GM19463 (cell line): ENCODE measurements around the gene ATP8A1.
"Not testable (repeated sequence)": the region's sequence is repeated elsewhere in the genome, so short reads cannot be mapped to it uniquely, and the experiment has no call there.

Experiments
- ATAC-seq: cut with Tn5 transposase; IDR thresholded peaks from one replicate; pipeline ENCODE4 v1.9.1; 2021; ENCODE audit warnings: mild to moderate bottlenecking, moderate library complexity; ENCODE audit not compliant: unreplicated experiment

ATP8A1 gene

DNA sequence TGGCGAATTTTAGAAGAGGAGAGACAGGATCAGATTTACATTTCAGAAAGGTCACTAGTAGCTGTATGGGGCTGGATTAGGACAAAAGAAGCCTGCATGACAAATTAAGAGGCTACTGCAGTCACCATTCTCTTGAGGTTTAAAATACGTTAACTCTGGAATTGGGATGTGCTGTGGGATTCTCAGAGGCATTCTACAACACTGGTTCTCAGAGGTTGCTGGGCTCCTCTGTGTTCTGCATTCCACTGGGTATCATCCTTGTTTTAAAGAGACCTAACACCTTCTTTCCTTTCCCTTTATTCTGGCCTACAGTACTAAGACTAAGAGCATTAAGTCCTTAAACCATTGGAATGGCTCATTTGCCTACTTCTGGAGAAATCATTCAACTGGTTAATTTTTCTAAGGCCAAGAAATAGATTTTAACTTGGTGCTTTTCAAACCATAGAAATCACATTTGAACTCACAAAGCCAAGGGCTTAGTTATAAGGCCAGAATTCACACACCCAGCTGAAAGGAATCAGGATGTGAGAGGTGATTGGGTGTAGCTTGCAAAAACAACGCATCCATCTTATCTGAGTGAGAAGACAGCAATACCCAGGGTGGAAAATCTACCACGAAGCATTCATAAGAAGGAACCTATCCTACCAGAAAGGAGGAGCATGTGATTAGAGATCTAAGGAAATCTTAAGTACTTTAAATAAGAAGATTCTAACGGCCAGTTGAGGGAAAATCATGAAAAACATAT lies 143.0 kb downstream of the ATP8A1 start:
- no peak for ATAC-seq

DNA sequence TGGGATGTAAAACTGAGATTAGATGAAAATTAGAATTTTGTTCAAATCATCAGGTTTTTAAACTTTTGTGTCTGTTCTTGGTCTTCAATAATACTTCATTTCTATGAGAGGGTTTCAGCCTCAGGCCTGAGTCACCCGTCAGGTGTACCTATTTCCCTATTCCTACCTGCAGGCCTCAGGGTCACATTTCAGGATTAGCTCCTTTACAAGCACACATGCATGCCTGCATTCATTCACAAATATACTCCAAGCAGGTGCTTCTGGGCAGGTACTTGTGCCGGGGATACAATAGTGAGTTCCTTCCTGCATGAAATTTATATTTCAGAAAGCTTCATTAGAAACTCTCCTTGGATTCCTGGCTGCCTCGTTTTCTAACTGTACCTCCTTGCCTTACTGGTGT lies 144.7 kb downstream of the ATP8A1 start:
- no peak for ATAC-seq

- ATAC-seq = no peak
These were observed 146.7 kb downstream of the ATP8A1 start for GRCh38 chr4:42510225-42510624.

DNA sequence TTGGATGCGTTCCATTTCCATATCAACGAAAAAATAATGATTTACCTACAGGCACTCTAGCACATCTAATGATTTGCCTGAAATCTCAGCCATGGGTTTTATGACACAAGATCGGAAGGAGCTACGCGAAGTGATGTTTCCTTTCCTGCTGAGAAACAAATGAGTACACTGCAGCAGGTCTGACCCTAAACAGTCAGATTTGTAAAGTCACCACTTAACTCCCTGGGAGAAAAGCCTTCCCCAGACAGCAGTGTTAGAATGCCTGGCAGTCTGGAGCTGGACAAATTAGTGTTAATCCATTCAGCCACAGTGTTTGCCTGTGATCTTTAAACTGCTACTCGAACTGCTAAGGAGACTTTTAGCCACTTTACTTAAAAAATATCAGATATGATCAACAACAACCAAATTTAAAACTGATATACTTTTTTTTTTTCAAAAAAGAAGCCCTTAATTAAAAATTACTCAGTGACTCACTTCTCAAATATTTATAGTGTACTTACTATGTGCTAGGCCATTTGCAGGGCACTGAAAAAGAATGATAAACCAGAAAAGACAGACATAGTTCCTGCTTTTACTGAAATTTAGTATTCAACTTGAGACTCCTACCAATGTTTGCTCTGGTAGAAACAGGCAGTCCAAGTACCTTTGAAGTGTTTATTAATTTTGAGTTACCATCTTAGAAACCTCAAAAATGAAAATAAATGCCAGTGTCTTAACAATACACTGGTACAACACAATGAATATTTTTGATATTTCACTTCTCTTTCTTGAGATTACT lies 155.1 kb downstream of the ATP8A1 start:
- no peak for ATAC-seq

GRCh38 chr4:42498040-42498439 lies 158.9 kb downstream of the ATP8A1 start:
- ATAC-seq = no peak

GRCh38 chr4:42497142-42497910 lies 159.6 kb downstream of the ATP8A1 start:
- no peak for ATAC-seq

- no peak for ATAC-seq
These were observed 163.9 kb downstream of the ATP8A1 start for GRCh38 chr4:42492962-42493361.

- ATAC-seq = peak; percentile 29
These were observed 166.9 kb downstream of the ATP8A1 start for GRCh38 chr4:42490015-42490414.

DNA sequence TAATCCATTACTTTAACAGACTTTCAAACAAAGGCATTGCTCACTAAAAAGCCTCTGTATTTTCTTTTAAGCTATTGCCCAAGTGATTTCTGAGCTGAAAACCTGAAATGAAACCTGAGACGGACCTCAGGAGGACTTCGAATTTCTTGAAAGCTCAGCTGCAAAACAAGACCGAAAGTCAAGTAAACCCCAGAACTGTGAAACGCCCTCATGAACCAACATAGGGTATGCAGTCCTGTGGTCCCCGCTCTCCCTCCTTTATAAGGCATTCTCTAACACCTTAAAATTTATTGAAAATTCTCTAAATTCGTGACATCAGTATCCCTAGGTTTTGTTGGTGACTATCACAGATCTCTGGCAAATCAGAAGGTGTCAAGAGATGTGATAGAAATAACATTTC lies 167.8 kb downstream of the ATP8A1 start:
- ATAC-seq = peak; percentile 72

DNA sequence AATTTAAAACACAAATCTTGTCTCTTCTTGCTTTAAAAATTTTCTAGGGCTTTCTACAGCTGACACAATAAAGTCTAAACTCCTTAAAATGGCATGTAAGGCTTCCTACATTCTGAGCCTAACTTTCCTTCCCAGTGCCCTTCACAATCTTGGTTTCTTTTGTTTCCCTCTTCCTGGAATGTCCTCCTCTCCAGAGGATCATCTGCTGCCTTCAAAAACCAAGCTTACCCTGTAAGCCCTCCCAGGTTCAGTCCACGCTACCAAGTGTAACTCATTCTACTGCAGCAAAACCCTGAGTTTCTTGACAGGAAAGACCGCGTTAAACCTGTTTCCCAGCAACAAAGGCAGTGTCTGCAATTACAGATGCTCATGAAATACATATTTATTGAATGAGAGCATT lies 168.4 kb downstream of the ATP8A1 start:
- ATAC-seq = no peak

GRCh38 chr4:42488114-42488513 lies 168.8 kb downstream of the ATP8A1 start:
- peak; percentile 70 for ATAC-seq

GRCh38 chr4:42487230-42487629 lies 169.7 kb downstream of the ATP8A1 start:
- no peak for ATAC-seq

- ATAC-seq = not testable (repeated sequence)
These were observed 170.7 kb downstream of the ATP8A1 start for GRCh38 chr4:42486156-42486555.

DNA sequence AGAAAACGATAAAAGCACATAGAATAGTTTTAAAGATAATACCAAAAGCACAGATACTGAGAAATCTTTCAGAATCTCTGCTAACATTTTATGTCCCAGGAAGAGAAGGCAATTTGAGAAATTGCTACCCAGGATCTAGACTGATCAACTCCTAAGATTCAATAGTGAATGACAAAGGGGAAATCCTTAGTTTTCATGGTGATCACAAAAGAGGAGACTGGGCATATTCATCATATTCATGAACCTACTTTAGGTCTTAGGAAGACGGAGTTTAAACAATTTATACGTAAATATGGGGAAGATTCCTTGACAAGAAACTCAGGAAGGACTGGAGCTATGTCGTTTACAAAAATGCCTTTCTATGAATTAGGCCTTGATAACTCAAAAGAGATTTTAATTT lies 172.3 kb downstream of the ATP8A1 start:
- ATAC-seq = no peak

DNA sequence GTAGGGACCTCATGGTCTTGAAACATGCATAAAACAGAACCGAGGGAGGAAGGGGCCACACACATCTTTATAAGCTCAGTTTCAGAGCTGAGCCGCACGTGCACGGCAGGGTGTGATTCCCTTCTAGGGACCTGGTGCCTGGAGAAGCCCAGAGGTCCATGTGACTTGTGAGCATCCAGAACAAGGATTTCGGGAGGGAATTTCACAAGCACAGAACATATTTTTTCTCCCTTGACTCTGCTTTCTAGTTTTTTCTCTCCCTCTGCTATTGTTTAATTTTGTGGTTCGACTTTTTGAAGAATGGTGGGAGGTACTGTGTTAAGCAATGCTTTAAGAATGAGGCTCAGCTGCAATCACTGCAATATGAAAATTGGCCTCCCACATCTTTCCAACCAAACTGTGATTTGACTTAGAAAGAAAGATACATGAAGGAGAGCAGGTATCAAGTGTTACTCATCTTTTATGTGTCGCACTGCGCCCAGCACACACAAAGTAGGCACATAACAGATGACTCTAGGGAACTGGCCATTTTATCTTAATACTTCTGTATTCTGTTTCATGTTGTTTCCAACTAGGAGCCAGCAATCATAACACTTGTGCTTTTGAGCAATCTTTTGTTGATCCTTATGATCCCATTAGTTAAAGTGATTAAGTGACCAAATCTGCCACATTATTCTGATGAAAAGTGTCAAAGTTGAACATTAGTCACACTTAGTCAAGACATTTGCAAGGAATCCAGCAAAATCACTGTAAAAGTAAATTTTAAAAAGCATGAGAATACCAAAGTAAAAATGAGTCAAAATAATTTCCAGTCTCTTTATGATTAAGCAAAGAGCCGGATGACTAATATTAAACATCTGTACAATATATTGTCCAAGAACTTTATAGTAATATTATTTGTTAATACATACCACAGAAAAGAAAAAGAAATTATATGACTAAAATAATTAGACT lies 173.2 kb downstream of the ATP8A1 start:
- no peak for ATAC-seq

DNA sequence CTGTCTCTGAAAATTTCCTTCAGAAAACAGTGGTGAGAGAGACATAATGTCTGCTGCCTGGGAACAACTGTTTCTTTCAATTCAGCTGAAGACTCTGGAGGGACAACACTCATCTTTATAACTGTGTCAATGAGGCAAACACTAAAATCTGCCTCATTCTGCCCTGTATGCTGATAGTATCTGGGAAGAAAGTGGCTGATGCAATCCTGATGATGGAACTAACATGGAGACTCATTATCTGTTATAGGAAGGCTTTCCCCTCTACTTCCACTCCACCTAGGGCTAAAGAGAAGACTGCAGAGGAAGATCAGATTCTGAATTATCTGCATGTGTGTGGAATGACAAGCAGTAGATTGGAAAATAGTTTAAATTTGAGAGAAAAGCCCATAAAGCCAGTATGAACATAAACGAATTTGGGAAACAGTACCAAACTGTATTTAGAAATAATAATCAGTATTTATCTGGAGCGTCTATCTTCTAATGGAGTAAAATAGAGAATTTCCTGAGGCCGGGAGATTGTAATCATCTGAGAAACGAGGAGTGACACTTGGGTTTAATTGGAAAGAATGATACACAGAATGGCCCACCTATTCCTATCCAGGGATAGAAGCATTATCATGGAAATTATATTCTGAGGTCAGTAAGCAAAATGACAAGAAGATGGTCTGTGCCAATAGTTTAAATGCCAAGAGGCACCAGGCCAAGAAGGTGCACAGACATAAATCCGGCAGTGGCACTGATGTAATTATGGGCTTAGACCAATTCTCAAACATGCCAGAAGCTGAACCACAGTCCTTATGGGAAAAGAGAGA lies 174.2 kb downstream of the ATP8A1 start:
- ATAC-seq = no peak

- ATAC-seq = no peak
These were observed 176.2 kb downstream of the ATP8A1 start for GRCh38 chr4:42480717-42481116.

DNA sequence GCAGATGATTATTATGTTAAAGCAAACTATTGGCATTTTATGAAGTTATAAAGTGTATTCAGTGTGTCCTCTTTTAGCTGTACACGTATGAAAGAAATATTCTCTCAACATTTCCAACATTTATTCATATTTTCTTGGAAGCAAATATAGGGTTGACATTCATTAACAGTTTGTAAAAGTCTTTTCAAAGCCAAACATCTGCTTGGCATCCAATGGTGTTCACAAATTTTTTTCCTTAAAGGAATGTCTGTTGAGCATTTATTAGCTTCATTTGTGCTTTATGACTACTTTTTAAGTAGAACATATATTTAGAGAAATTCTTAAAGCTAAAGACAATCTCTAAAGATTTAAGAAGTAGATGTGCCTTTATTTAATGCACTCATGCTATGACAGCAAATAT lies 176.6 kb downstream of the ATP8A1 start:
- ATAC-seq = no peak

DNA sequence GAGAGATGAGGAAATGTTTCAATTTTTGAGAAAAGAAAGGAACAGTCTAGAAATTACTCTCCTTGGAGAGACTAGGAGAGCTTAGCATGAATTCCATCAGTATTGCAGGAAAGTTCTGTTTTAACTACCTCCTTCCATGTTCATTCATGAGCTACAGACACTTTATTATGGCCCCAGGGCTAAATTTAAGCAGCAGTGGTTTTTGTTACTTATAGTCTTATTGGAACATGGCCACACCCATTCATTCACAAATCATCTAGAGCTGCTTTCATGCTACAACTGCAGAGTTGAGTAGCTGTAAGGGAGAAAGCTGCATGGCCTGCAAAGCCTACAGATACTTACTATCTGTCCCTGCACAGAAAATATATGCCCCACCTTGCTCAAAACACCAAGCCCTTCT lies 178.0 kb downstream of the ATP8A1 start:
- no peak for ATAC-seq

DNA sequence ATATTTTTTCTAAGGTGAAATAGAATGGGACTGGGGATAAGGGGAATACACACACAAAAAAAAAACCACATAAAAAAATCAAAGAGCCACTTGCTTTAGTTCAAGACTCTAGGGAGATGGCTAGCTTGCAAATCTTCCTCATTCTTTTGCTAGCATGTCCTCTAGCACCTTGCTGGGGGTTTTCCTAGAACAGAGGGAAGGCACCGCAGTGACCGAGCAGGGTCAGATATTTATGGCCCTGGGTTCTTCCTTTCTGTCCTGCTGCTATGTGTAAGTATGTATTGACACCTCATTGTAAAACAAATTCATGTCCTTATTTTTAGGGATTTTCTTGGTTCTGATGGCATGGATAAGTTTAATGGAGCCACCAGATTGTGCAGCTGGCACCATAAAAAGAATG lies 178.4 kb downstream of the ATP8A1 start:
- peak; percentile 67 for ATAC-seq
